ENCODE data around the gene DLEC1.

- TF ChIP-seq POLR2A (IDR thresholded peaks at IDR 0.05; ENCODE audit: low read depth, low read length) (no peak), POU2F2 (IDR thresholded peaks at IDR 0.05; ENCODE audit: low read depth, low read length) (no peak), TAF1 (IDR thresholded peaks at IDR 0.05; ENCODE audit: low read depth, low read length) (no peak), POLR2AphosphoS5 (IDR thresholded peaks at IDR 0.05; ENCODE audit: low read depth, low read length) (no peak), SPI1 (IDR thresholded peaks at IDR 0.05; ENCODE audit: low read depth, low read length) (no peak)
Observed at GRCh38 chr3:38086496-38086895, 47.5 kb downstream of the DLEC1 start.
